NCI-H82 treated with DMSO at 0.1 percent for 48 hours (cell line): ENCODE measurements around the gene STIMATE.

ENCODE experiments used
- DNase-seq: peaks from one replicate; lab custom pipeline; 2025; ENCODE audit not compliant: unreplicated experiment; lab: John Stamatoyannopoulos, UW

STIMATE gene

GRCh38 chr3:52824037-52824436, 73.3 kb downstream of the STIMATE start:
- no peak for DNase-seq

- DNase-seq, result no peak
Measured at GRCh38 chr3:52822363-52822762, 75.0 kb downstream of the STIMATE start.

DNA sequence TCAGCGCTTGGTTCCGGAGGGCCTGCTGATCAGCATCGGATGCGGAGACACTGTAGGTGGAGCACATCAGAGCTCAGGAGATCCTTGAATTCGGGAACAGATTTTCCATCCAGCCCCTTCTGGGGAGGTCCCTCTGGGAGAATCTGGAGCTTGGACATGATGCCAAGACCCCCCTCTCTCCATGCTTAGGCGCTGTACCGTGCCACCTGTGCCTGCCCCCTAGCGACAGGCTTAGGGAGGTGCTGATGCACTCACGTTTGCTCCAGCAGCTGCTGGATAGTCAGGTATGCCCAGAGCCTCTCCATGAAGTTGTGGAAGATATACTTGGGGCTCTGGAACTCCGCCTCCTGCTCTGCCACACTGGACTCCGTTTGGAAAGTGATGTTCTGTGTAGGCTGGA, 76.6 kb downstream of the STIMATE start:
- no peak for DNase-seq

- no peak for DNase-seq
Measured at GRCh38 chr3:52819936-52820335, 77.4 kb downstream of the STIMATE start.

DNA sequence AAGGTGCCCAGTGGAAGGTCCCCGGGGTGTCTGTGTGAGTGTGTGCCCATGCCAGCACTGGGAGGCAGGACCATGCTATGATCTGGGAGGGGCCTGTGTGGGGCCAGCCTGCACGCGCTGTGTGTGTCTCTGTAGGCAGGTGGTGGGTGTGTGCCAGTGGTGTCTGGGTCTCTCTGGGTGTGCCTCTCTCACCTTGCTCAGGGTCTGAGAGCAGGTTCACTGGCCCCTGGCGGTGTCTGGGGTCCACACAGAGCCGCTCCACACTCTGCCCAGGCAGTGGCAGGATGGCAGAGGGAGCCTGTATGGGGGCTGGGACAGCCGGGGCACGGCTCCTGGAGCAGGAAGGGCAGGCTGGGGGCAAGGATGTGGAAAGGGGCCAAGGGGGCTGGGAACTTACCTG, 79.5 kb downstream of the STIMATE start:
- no peak for DNase-seq

GRCh38 chr3:52817221-52817620, 80.1 kb downstream of the STIMATE start:
- DNase-seq, result no peak

- no peak for DNase-seq
Measured at GRCh38 chr3:52816654-52817053, 80.7 kb downstream of the STIMATE start.

DNA sequence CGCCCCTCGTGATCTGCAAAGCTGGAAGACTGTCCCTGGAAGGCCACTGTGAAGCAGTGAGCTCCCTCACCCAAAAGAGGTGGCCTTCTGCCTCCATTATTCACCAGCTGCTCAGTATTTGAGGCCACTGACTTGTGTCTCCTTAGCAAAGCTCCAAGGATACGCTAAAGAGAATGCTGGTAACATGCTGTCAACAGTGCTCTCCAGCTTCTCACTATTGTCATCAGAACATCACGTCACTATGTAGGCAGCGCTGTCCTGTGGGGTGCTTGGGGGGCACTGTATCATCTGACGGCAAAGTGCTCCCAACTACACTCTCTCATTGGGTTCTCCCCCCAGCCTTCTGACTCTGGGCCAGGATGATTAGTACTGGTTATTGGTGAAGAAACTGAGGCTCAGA, 81.1 kb downstream of the STIMATE start:
- no peak for DNase-seq

GRCh38 chr3:52813810-52814209, 83.5 kb downstream of the STIMATE start:
- no peak for DNase-seq

- no peak for DNase-seq
Measured at GRCh38 chr3:52811452-52812011, 85.8 kb downstream of the STIMATE start.

DNA sequence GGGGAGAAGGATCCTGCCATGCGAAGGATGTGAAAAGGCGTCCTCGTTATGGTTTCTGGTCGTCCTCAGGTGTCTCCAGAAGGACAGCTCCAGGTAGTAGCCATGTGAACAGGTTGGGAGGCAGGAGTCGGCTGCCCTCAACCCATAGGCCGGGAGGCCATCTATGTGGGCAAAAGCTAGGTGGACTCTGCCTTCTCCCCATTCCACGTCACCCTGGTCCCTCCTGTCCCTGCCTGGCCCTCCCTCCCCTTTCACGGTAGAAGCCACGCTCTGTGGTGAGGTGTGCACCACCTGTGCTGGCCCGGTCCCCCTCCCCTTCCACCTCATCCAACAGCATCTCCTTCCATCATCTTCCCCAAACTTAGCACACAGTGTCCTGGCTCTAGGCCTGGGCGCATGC, 86.4 kb downstream of the STIMATE start:
- DNase-seq, result no peak

GRCh38 chr3:52809662-52810377, 87.5 kb downstream of the STIMATE start:
- DNase-seq, result no peak

GRCh38 chr3:52809149-52809548, 88.2 kb downstream of the STIMATE start:
- DNase-seq, result no peak

GRCh38 chr3:52805270-52806039, 91.9 kb downstream of the STIMATE start:
- no peak for DNase-seq

GRCh38 chr3:52801839-52802238, 95.5 kb downstream of the STIMATE start:
- DNase-seq, result no peak

GRCh38 chr3:52800079-52800478, 97.3 kb downstream of the STIMATE start:
- no peak for DNase-seq

DNA sequence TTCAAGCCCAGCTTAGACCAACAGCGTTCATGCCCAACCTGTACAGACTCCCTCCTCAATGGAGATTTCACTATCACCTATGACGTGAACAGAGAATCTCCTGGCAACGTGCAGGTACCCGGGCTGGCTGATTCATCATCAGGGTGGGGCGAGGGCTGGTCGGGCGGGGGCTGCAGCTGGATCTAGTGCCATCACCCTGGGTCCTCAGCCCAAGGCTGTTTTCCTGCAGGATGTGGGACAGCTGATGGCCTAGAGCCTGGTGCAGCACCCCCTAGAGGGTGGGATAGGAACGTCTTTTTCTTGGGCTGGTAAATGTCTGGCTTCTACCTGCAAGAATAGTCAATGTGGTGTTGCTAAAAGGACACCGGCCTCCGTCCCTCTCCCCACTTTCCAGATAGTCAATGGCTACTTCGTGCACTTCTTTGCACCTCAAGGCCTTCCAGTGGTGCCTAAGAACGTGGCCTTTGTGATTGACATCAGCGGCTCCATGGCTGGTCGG, 98.3 kb downstream of the STIMATE start:
- DNase-seq, result no peak

DNA sequence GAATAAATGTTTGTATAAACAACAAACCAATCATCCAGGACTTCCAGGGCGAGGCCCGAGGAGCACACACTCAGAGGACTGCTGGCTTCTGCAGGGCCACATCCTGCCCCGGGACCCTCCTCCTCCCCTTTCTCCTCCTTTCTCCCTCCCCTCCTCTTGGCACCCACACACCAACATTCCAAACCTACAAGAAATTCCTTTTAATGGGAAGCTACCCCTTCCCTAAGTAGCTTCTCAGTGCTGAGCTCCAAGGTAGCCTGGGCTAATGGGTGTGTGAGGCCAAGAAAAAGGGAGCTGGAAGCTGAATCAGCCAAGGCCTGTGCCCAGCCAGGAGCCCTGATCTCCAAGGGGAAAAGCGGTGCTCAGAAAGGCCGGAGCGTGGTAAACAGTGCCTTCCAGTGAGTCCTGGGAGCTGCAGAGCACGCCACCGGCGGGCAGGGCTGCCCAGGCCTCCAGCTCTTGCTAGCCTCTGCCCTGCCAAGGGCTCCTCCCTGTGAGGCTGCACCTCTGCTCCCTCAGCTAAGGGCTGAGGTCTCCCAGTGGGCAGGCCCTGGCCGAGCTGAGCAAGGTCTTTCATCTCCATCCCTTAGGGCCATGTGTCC, 98.9 kb downstream of the STIMATE start:
- no peak for DNase-seq

DNA sequence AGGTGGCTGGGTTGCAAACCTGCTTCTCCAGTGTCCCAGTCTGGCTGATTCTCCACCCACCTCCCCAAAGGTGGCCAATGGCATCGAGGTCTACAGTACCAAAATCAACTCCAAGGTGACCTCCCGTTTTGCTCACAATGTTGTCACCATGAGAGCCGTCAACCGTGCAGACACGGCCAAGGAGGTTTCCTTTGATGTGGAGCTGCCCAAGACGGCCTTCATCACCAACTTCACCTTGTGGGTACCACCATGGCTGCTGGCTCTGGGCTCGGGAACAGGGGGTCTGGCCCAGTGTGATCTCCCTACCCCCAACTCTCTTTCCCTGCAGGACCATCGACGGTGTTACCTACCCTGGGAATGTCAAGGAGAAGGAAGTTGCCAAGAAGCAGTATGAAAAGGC, 100.9 kb downstream of the STIMATE start:
- no peak for DNase-seq

DNA sequence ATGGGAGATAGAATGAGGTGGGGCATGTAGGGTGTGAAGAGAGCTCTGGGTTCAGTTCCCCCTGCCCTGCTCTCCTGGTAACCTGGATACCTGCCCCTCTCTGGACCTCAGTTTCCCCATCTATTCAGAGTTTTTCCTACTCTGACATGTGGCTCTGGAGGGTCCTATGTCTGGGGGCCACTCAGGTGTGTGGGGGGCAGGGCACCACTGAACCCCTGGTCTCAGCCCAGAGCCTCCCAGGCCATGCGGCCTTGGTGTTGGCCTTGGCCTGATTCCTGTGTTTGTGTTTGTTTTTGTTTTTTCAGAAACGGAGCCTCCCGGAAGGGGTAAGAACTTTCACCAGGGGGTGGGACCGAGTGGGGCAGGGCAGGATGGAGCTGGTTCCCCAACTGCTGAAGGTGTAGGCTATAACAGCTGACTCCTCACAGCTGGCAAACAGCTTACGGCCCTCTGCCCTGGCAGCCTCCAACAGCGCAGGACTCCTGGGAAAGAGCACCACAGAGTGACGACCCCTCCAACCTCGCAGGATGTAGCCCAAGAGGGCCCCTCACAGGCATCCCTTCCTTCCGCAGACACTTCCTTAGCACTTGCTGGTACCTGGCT, 101.9 kb downstream of the STIMATE start:
- DNase-seq, result no peak

GRCh38 chr3:52794612-52795099, 102.7 kb downstream of the STIMATE start, which contains the start of gene ITIH3:
Gene ITIH3 (plus strand): TSS chr3:52794796. CDS start chr3:52794804, 8 bp downstream.
- DNase-seq, result no peak
